NT2/D1 (cell line): Measurements from ENCODE around the gene RPTOR.
A peak's percentile ranks its signal among the peaks of the same experiment; 100 is the strongest.

Experiments used
- DNase-seq: peaks from one replicate; pipeline ENCODE4 v3.0.0-alpha.2; 2011; ENCODE audit warnings: low read depth, low spot score
- H3K27me3 ChIP-seq: 2 replicates; pipeline ENCODE4 v1.6.0; 2011; ENCODE audit warnings: mild to moderate bottlenecking; ENCODE audit not compliant: insufficient read length, insufficient read depth
- H3K36me3 ChIP-seq: 2 replicates; pipeline ENCODE4 v1.6.1; 2011; ENCODE audit warnings: mild to moderate bottlenecking, low read length, mixed read lengths; ENCODE audit not compliant: insufficient read depth, insufficient read length
- H3K4me1 ChIP-seq: 2 replicates; pipeline ENCODE4 v1.5.1; 2011; ENCODE audit not compliant: insufficient read depth, insufficient read length
- H3K4me3 ChIP-seq: 2 replicates; pipeline ENCODE4 v1.5.1; 2011; ENCODE audit warnings: low read depth; ENCODE audit not compliant: insufficient read length
- H3K9ac ChIP-seq: 2 replicates; pipeline ENCODE4 v1.6.0; 2011; ENCODE audit warnings: low read depth; ENCODE audit not compliant: insufficient read length
- H3K9me3 ChIP-seq: 2 replicates; pipeline ENCODE4 v1.5.1; 2011; ENCODE audit warnings: mild to moderate bottlenecking, low read length; ENCODE audit not compliant: insufficient read depth
- SUZ12 ChIP-seq: IDR thresholded peaks from 2 replicates; pipeline ENCODE4 v1.6.1; 2011; ENCODE audit not compliant: insufficient read length, insufficient read depth; ENCODE audit errors: extremely low read depth
- YY1 ChIP-seq: IDR thresholded peaks from 2 replicates; pipeline ENCODE4 v1.6.1; 2011; ENCODE audit not compliant: insufficient read length, insufficient read depth
- ZNF274 ChIP-seq: IDR thresholded peaks from 2 replicates; pipeline ENCODE4 v1.6.1; 2011; ENCODE audit warnings: mild to moderate bottlenecking, low read depth, low read length

RPTOR gene

GRCh38 chr17:80951121-80952090 is 406.8 kb downstream of the RPTOR start:
- Histone ChIP-seq H3K27me3 (no peaks in the 10 kb centered on the region), H3K4me3 (no peak overlapping the region), H3K4me1 (no peaks in the 10 kb centered on the region), H3K36me3 (peaks cover 40% of the 10 kb centered on the region), H3K9me3 (peaks cover 6% of the 10 kb centered on the region; the same call in 1 of the 2 replicates), H3K9ac (no peak overlapping the region)
- DNase-seq: no peak
- TF ChIP-seq YY1 (no peak), SUZ12 (no peak)

GRCh38 chr17:80952291-80952690 is 407.7 kb downstream of the RPTOR start:
- no peaks in the 10 kb centered on the region for H3K27me3 ChIP-seq
- TF ChIP-seq SUZ12 (no peak), ZNF274 (no peak), YY1 (no peak)
- H3K4me3 ChIP-seq: no peak overlapping the region
- H3K9ac ChIP-seq: no peak overlapping the region
- peaks cover 35% of the 10 kb centered on the region for H3K36me3 ChIP-seq
- H3K9me3 ChIP-seq: peaks cover 6% of the 10 kb centered on the region; the same call in 1 of the 2 replicates
- no peaks in the 10 kb centered on the region for H3K4me1 ChIP-seq
- DNase-seq: no peak

DNA sequence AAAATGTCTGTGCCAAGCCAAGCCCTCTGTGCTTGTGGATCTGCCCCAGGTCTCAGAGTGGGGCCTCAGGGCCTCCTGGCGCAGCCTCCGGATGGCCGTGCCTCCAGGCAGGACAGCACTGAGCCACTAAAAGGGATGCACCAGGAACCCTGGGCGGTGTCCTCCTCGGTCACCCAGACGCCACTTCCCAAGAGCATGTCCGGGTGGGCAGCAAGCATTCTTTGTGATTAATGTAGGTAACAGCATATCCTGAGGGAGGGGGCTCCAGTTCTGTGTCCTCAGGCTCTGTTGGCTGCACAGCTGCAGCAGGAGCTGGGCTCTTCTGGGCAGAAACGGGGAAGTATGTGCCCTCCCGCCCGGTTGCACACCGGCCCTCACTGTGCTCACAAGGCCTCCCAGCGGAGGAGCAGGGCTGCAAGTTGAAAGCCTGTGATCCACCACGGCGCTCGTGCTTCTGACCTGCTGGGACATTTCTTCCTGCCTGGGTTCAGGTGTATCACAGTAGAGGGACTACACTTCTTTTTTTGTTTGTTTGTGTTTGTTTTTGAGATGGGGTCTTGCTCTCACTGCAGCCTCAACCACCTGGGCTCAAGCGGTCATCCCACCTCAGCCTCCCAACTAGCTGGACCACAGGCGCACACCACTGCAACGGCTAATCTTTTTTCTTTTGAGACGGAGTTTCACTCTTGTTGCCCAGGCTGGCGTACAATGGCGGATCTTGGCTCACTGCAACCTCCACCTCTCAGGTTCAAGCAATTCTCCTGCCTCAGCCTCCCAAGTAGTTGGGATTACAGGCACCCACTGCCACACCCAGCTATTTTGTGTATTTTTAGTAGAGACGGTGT is 409.1 kb downstream of the RPTOR start:
- no peak for DNase-seq
- Histone ChIP-seq H3K9ac (peak overlapping the region; percentile 13), H3K4me3 (no peak overlapping the region), H3K27me3 (no peaks in the 10 kb centered on the region), H3K4me1 (peaks cover 5% of the 10 kb centered on the region), H3K9me3 (peaks cover 6% of the 10 kb centered on the region; the same call in 1 of the 2 replicates), H3K36me3 (peaks cover 27% of the 10 kb centered on the region)
- no peak for TF ChIP-seq SUZ12
- no peak for TF ChIP-seq ZNF274
- no peak for TF ChIP-seq YY1

- Histone ChIP-seq H3K9me3 (peaks cover 6% of the 10 kb centered on the region; the same call in 1 of the 2 replicates), H3K4me3 (no peak overlapping the region), H3K36me3 (peaks cover 24% of the 10 kb centered on the region), H3K27me3 (no peaks in the 10 kb centered on the region), H3K9ac (no peak overlapping the region), H3K4me1 (peaks cover 10% of the 10 kb centered on the region)
- DNase-seq: no peak
- TF ChIP-seq YY1 (no peak), ZNF274 (no peak), SUZ12 (no peak)
Measured at GRCh38 chr17:80955078-80955477, 410.4 kb downstream of the RPTOR start.

DNA sequence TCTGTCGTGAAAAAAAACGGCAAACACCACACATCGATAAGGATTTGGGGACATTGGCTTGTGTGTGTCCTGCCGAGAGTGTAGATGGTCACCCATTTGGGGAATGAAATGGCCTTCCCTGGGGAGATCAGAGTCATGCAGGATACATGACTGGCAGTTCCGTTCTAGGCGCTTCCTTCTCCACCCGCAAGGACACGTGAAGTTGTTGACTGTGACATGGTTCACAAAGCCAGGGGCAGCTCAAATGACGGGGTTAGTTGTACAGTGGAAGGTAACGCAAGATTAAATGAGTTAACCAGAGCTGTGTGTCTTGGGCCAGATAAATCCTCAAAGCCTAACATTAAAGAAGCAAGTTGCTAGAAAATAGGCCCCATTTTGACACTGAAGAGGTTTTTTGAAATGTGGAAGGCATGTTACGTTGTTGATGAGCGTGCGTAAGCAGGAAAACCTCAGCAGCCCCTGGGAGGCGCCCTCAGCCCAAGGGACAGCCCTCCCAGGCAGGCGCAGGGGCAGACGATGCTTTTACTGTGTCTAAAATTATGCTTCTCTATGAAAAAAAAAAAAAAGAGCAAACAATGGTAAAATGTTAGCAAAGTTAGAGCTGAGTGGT is 411.1 kb downstream of the RPTOR start:
- H3K4me1 ChIP-seq: peaks cover 13% of the 10 kb centered on the region
- H3K27me3 ChIP-seq: no peaks in the 10 kb centered on the region
- H3K9me3 ChIP-seq: peaks cover 6% of the 10 kb centered on the region; the same call in 1 of the 2 replicates
- TF ChIP-seq ZNF274: no peak
- TF ChIP-seq SUZ12: no peak
- no peak for TF ChIP-seq YY1
- no peak overlapping the region for H3K4me3 ChIP-seq
- H3K9ac ChIP-seq: no peak overlapping the region
- H3K36me3 ChIP-seq: peaks cover 31% of the 10 kb centered on the region
- DNase-seq: no peak

DNA sequence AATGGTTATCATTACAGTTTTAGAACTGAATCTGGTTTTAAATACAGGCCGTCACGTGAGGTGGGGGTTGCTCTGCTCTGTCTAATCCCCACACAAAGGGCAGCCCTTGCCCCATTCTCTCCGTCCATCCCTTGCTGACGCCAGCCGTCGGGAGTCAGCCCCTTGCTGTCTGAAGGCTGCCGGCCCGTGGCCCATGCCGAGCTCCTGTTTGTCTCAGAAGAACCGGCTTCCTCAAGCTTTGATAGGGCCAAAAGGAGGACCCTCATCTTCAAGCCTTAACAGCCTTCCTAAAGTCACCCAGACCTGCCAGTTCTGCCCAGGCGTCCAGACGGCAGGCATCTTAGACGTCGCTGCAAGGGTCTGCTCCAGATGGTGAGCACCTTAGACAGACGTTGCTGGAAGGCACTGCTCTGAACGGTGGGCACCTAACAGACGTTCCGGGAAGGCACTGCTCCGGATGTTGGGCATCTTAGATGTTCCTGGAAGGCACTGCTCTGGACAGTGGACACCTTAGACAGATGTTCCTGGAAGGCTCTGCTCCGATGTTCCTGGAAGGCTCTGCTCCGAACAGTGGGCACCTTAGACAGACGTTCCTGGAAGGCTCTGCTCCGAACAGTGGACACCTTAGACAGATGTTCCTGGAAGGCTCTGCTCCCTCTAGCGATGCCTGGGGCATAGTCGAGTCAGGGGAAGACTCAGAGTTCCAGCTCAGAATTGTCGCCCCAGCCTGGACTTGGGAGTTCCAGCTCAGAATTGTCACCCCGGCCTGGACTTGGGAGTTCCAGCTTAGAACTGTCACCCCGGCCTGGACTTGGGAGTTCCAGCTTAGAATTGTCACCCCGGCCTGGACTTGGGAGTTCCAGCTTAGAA is 411.9 kb downstream of the RPTOR start:
- no peak overlapping the region for H3K4me3 ChIP-seq
- TF ChIP-seq ZNF274 (no peak), YY1 (no peak), SUZ12 (no peak)
- DNase-seq: no peak

More for the DNA sequence above, 411.9 kb downstream of the RPTOR start:
- H3K36me3 ChIP-seq: peaks cover 29% of the 10 kb centered on the region
- no peaks in the 10 kb centered on the region for H3K27me3 ChIP-seq
- H3K4me1 ChIP-seq: peaks cover 16% of the 10 kb centered on the region
- no peak overlapping the region for H3K9ac ChIP-seq
- peaks cover 6% of the 10 kb centered on the region; the same call in 1 of the 2 replicates for H3K9me3 ChIP-seq
